ENCODE measurements around the gene PLXNA4. TPM values are rescaled to one million over a fixed set of nuclear protein-coding genes. Genes with fewer than 3 reads are reported as not detected.

PLXNA4 gene
- total RNA-seq, 1 experiment from 2014 or later: not detected

DNA sequence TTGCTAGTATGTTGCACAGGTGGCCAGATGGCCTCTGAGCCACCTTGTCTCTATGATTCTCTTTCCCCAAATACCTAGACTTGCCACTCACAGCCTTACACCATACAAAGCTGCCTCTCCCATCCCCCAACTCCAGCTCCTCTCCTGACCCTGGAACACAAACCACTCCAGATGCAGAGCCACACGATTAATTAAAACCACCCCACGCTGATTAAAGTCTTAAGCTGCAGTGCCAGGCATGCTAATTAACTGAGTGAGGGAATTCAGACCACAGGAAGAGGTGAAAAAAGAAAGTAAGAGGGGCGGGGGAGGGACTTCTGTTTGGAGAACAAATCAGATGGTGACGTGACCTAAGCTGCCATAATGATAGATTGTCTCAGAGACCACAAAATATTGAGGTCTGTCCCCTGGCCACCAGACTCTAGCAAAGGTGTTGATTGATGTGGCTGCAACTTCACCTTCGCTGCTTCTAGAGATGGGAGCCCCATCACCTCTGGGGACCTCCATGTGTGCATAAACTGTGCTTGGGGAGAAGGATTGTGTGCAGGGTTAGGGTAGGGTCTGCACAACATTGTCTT, 331.3 kb downstream of the PLXNA4 start:
- Histone ChIP-seq H3K27me3 (ENCODE audit: insufficient read depth, low read length) (peaks cover 36% of the 10 kb centered on the region), H4K20me1 (ENCODE audit: insufficient read depth) (no peaks in the 10 kb centered on the region), H3K9me3 (ENCODE audit: control insufficient read depth in 1 of 2, insufficient read depth in 1 of 2, low read depth in 1 of 2, low read length in 2 of 2) (no peaks in the 10 kb centered on the region), H3K4me1 (ENCODE audit: control insufficient read depth in 1 of 2, insufficient read depth in 2 of 2, low read length in 2 of 2) (no peaks in the 10 kb centered on the region), H3K4me3 (replicated peaks in 1 of 2; ENCODE audit: low read depth in 1 of 2, low read length in 2 of 2) (no peak overlapping the region), H2AFZ (ENCODE audit: low read depth, low read length, poor library complexity, severe bottlenecking) (no peak overlapping the region), H3K27ac (ENCODE audit: low read depth, low read length) (no peak overlapping the region), H3K9me2 (ENCODE audit: insufficient read depth) (no peaks in the 10 kb centered on the region), H3K9ac (ENCODE audit: low read length) (no peak overlapping the region), H3K4me2 (ENCODE audit: low read length) (no peak overlapping the region), H3K36me3 (ENCODE audit: control insufficient read depth in 1 of 2, insufficient read depth in 2 of 2, low read length in 2 of 2) (no peaks in the 10 kb centered on the region), H3K79me2 (ENCODE audit: insufficient read depth, low read length) (no peaks in the 10 kb centered on the region)
- TF ChIP-seq POLR2A (IDR thresholded peaks at IDR 0.05; ENCODE audit: borderline replicate concordance, extremely low read depth, insufficient read depth, insufficient read length) (no peak), SIN3A (IDR thresholded peaks at IDR 0.05; ENCODE audit: low read depth) (no peak), CEBPB (IDR thresholded peaks at IDR 0.05; ENCODE audit: low read depth) (no peak), SP1 (IDR thresholded peaks at IDR 0.05; ENCODE audit: low read depth) (no peak), EZH2phosphoT487 (IDR thresholded peaks at IDR 0.05; ENCODE audit: borderline replicate concordance) (no peak), SRF (IDR thresholded peaks at IDR 0.05; ENCODE audit: low read depth) (no peak), YY1 (IDR thresholded peaks at IDR 0.05; ENCODE audit: extremely low read depth, insufficient replicate concordance, low read depth, low read length) (no peak), ELF1 (IDR thresholded peaks at IDR 0.05; ENCODE audit: borderline replicate concordance, low read depth) (no peak), ZNF274 (IDR thresholded peaks at IDR 0.05; ENCODE audit: low read depth, low read length) (no peak)
- TF ChIP-seq, protein P1, sequence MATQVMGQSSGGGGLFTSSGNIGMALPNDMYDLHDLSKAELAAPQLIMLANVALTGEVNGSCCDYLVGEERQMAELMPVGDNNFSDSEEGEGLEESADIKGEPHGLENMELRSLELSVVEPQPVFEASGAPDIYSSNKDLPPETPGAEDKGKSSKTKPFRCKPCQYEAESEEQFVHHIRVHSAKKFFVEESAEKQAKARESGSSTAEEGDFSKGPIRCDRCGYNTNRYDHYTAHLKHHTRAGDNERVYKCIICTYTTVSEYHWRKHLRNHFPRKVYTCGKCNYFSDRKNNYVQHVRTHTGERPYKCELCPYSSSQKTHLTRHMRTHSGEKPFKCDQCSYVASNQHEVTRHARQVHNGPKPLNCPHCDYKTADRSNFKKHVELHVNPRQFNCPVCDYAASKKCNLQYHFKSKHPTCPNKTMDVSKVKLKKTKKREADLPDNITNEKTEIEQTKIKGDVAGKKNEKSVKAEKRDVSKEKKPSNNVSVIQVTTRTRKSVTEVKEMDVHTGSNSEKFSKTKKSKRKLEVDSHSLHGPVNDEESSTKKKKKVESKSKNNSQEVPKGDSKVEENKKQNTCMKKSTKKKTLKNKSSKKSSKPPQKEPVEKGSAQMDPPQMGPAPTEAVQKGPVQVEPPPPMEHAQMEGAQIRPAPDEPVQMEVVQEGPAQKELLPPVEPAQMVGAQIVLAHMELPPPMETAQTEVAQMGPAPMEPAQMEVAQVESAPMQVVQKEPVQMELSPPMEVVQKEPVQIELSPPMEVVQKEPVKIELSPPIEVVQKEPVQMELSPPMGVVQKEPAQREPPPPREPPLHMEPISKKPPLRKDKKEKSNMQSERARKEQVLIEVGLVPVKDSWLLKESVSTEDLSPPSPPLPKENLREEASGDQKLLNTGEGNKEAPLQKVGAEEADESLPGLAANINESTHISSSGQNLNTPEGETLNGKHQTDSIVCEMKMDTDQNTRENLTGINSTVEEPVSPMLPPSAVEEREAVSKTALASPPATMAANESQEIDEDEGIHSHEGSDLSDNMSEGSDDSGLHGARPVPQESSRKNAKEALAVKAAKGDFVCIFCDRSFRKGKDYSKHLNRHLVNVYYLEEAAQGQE (IDR thresholded peaks at IDR 0.05; ENCODE audit: low read depth): no peak
- TF ChIP-seq, protein P2, sequence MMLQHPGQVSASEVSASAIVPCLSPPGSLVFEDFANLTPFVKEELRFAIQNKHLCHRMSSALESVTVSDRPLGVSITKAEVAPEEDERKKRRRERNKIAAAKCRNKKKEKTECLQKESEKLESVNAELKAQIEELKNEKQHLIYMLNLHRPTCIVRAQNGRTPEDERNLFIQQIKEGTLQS (IDR thresholded peaks at IDR 0.05): no peak
- TF ChIP-seq, protein P3, sequence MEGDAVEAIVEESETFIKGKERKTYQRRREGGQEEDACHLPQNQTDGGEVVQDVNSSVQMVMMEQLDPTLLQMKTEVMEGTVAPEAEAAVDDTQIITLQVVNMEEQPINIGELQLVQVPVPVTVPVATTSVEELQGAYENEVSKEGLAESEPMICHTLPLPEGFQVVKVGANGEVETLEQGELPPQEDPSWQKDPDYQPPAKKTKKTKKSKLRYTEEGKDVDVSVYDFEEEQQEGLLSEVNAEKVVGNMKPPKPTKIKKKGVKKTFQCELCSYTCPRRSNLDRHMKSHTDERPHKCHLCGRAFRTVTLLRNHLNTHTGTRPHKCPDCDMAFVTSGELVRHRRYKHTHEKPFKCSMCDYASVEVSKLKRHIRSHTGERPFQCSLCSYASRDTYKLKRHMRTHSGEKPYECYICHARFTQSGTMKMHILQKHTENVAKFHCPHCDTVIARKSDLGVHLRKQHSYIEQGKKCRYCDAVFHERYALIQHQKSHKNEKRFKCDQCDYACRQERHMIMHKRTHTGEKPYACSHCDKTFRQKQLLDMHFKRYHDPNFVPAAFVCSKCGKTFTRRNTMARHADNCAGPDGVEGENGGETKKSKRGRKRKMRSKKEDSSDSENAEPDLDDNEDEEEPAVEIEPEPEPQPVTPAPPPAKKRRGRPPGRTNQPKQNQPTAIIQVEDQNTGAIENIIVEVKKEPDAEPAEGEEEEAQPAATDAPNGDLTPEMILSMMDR (IDR thresholded peaks at IDR 0.05 in 2 of 3, conservative IDR thresholded peaks at IDR 0.05 in 1 of 3; ENCODE audit: borderline replicate concordance in 1 of 3, insufficient read depth in 1 of 3, low read depth in 2 of 3, low read length in 2 of 3): no peak
- TF ChIP-seq, protein P4, sequence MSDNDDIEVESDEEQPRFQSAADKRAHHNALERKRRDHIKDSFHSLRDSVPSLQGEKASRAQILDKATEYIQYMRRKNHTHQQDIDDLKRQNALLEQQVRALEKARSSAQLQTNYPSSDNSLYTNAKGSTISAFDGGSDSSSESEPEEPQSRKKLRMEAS (IDR thresholded peaks at IDR 0.05): no peak
- POLR2A ChIA-PET: no interaction called here
- ATAC-seq: no peak
- intact Hi-C loops (cut with micrococcal nuclease): no loop called here
- CTCF ChIA-PET: no interaction called here
- BruUV-seq (replicated peaks): no TSS peak
- RAD21 ChIA-PET (ENCODE audit: low non-redundant PET in 1 of 2, low total read pairs in 2 of 2, uncharacterized antibody in 2 of 2, unreplicated experiment in 2 of 2): no interaction called here
- DNase-seq (ENCODE audit: low read depth, low spot score): no peak
